ENCODE measurements around the gene CTXND2. TPM values are rescaled to one million over a fixed set of nuclear protein-coding genes. Genes with fewer than 3 reads are reported as not detected.
"Not testable (repeated sequence)": the region's sequence is repeated elsewhere in the genome, so short reads cannot be mapped to it uniquely, and the experiment has no call there.

Gene CTXND2
- total RNA-seq (2016; rRNA removed; fragmentation: Illumina TruSeq; extraction: Trizol) (not detected in 2 replicates), polyA plus RNA-seq (2011; rRNA removed) (not detected in 2 replicates), polyA minus RNA-seq (2011; rRNA and poly(A)+ RNA removed; ENCODE audit: low replicate concordance) (not detected in 2 replicates), Bru-seq, nascent RNA (not detected), BruChase-seq, experiment 1, labeled RNA remaining after a 6-hour chase (not detected), BruChase-seq, experiment 2, labeled RNA remaining after a 2-hour chase (percentile 8 among the genes with signal in this experiment)
- total RNA-seq (2016; cell fraction: cytosol; rRNA removed; fragmentation: Illumina TruSeq; extraction: Trizol; ENCODE audit: low read depth) = not detected in 2 replicates
- total RNA-seq (2016; cell fraction: insoluble cytoplasmic fraction; rRNA removed; fragmentation: Illumina TruSeq; extraction: Trizol) = not detected in 2 replicates
- not detected in 2 replicates for total RNA-seq (2016; cell fraction: membrane; rRNA removed; fragmentation: Illumina TruSeq; extraction: Trizol)
- not detected in 2 replicates for total RNA-seq (2016; cell fraction: nucleus; rRNA removed; fragmentation: Illumina TruSeq; extraction: Trizol)
- not detected in 2 replicates for polyA plus RNA-seq (2011; cell fraction: cytosol; rRNA removed)
- not detected in 2 replicates for polyA plus RNA-seq (2011; cell fraction: nucleus; rRNA removed)
- not detected in 2 replicates for polyA plus RNA-seq (2012)
- not detected in 2 replicates for polyA plus RNA-seq (2016; cell fraction: cytosol; fragmentation: Illumina TruSeq; extraction: Trizol; ENCODE audit: low read depth)
- polyA plus RNA-seq (2016; cell fraction: insoluble cytoplasmic fraction; fragmentation: Illumina TruSeq; extraction: Trizol; ENCODE audit: low read depth) = not detected in 2 replicates
- polyA plus RNA-seq (2016; cell fraction: membrane; fragmentation: Illumina TruSeq; extraction: Trizol; ENCODE audit: low read depth) = not detected in 2 replicates
- polyA plus RNA-seq (2016; cell fraction: nucleus; fragmentation: Illumina TruSeq; extraction: Trizol; ENCODE audit: insufficient read depth, low read depth) = not detected in 2 replicates
- polyA minus RNA-seq (2011; cell fraction: cytosol; rRNA and poly(A)+ RNA removed) = not detected in 2 replicates
- not detected in 2 replicates for polyA minus RNA-seq (2011; cell fraction: nucleus; rRNA and poly(A)+ RNA removed)
- long read RNA-seq, experiment 1 = 0 reads
- long read RNA-seq, experiment 2 = 0 reads

DNA sequence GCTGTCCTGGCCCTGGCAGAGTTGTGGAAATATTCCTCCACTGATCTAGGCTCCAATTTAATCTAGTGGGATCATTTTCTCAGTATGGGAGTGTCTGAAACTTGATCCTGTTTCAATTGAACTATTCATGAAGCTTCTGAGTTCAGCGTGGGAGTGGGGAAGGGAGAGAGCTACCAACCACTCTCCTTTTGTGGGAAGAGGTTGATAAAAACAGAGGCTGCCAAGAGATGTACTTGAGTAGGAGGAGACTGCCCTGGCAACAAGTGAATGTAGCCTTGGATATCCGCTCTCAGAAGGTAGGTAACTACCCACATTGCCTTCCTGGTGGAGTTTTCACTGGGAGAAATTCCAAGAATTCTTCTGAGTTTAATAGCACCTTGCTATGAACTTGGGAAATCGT lies at the start of gene CTXND2:
Gene CTXND2, plus strand, starts transcription at position 119 of the 400 bp plus-strand sequence. CDS start 25,179 bp downstream, outside the sequence.
- intact Hi-C loops (cut with micrococcal nuclease; ENCODE audit: unreplicated experiment) = no loop called here
- WGBS (ENCODE audit: low lambda C conversion rate) = 11% methylated on average over 3 of the region's 3 CpGs
- CTCF ChIA-PET (ENCODE audit: low intra/inter-chr PET ratio, low total read pairs) = no interaction called here
- no peak for DNase-seq (ENCODE audit: low spot score)
- Histone ChIP-seq H3K4me3 (replicated peaks in 1 of 3; ENCODE audit: insufficient read depth in 1 of 3, low read depth in 2 of 3, low read length in 3 of 3) (no peak within 1 kb of the TSS), H3K9me3 (ENCODE audit: low read length) (no peaks in the 10 kb centered on the region), H2AFZ (ENCODE audit: low read length) (no peak within 1 kb of the TSS), H3K27ac (ENCODE audit: extremely low read length, insufficient read depth, low read length) (no peak within 1 kb of the TSS), H3K4me1 (ENCODE audit: insufficient read depth, low read length) (peaks cover 8% of the 10 kb centered on the region; the same call in 1 of the 2 replicates), H3K36me3 (replicated peaks in 1 of 2; ENCODE audit: control insufficient read depth in 1 of 2, insufficient read depth in 2 of 2, low read length in 2 of 2) (no peaks in the 10 kb centered on the region), H3K27me3 (ENCODE audit: control insufficient read depth in 1 of 2, insufficient read depth in 2 of 2, low read length in 2 of 2) (no peaks in the 10 kb centered on the region), H3K4me2 (ENCODE audit: low read depth, low read length) (no peak within 1 kb of the TSS), H4K20me1 (ENCODE audit: insufficient read depth, low read length) (no peaks in the 10 kb centered on the region), H3K79me2 (ENCODE audit: insufficient read depth, low read length) (no peaks in the 10 kb centered on the region), H3K9ac (ENCODE audit: insufficient read depth, low read depth, low read length) (no peak within 1 kb of the TSS)
- POLR2A ChIA-PET = no interaction called here
- no peak for ATAC-seq
- BruUV-seq (replicated peaks) = no TSS peak
- TF ChIP-seq GATAD1 (CRISPR knock-in tag; IDR thresholded peaks at IDR 0.05) = no peak
- in situ Hi-C loops (cut with HindIII; ENCODE audit: extremely low pct_ligation_motif_present, low pct_unique_long_range_greater_than_20kb) = no loop called here
- FAIRE-seq = no peak

DNA sequence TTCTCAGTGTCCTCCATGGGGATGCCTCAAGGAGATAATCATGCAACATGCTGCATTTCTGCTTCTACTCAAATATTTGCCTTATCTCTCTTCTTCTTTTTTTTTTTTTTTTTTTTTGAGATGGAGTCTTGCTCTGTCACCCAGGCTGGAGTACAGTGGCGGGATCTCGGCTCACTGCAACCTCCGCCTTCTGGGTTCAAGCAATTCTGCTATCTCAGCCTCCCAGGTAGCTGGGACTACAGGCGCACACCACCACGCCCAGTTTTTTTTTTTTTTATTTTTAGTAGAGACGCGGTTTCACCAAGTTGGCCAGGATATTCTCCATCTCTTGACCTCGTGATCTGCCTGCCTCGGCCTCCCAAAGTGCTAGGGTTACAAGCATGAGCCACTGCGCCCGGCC lies 46.1 kb upstream of the CTXND2 start:
- H3K9me3 ChIP-seq (ENCODE audit: low read length); H3K27me3 ChIP-seq (ENCODE audit: control insufficient read depth in 1 of 2, insufficient read depth in 2 of 2, low read length in 2 of 2); H3K4me3 ChIP-seq (replicated peaks in 1 of 3; ENCODE audit: insufficient read depth in 1 of 3, low read depth in 2 of 3, low read length in 3 of 3); H3K9ac ChIP-seq (ENCODE audit: insufficient read depth, low read depth, low read length); H2AFZ ChIP-seq (ENCODE audit: low read length); POLR2A ChIA-PET; BruUV-seq (replicated peaks); H3K4me1 ChIP-seq (ENCODE audit: insufficient read depth, low read length); ATAC-seq; H3K4me2 ChIP-seq (ENCODE audit: low read depth, low read length); H3K27ac ChIP-seq (ENCODE audit: extremely low read length, insufficient read depth, low read length); DNase-seq (ENCODE audit: low spot score); FAIRE-seq; in situ Hi-C loops (cut with HindIII; ENCODE audit: extremely low pct_ligation_motif_present, low pct_unique_long_range_greater_than_20kb); H3K79me2 ChIP-seq (ENCODE audit: insufficient read depth, low read length); intact Hi-C loops (cut with micrococcal nuclease; ENCODE audit: unreplicated experiment); H4K20me1 ChIP-seq (ENCODE audit: insufficient read depth, low read length); CTCF ChIA-PET (ENCODE audit: low intra/inter-chr PET ratio, low total read pairs): not testable (repeated sequence)
- peaks cover 4 to 19% of the 10 kb centered on the region in 2 experiments for H3K36me3 ChIP-seq (replicated peaks in 1 of 2; ENCODE audit: control insufficient read depth in 1 of 2, insufficient read depth in 2 of 2, low read length in 2 of 2)
- 95% methylated on average over 11 of the region's 11 CpGs for WGBS (ENCODE audit: low lambda C conversion rate)
